Gastroesophageal sphincter (tissue), 4 donors: ENCODE data around the gene GPC3. TPM values are rescaled to one million over a fixed set of nuclear protein-coding genes. Genes with fewer than 3 reads are reported as not detected.
A peak's percentile ranks its signal among the peaks of the same experiment; 100 is the strongest.

Source experiments
- ATAC-seq: fragments of 150-250 bp; one replicate; pipeline ENCODE4 v1.9.1; 2016; ENCODE audit warnings: mild to moderate bottlenecking, moderate library complexity
- H3K27ac ChIP-seq, 4 donors: fragments of 200-600 bp; sonication (generic) in 3 of 4; 1 replicate in 3 of 4; 2 replicates in 1 of 4; pipeline ENCODE4 v1.5.1; 2016 to 2019
- H3K27me3 ChIP-seq: fragments of 200-600 bp; sonication (generic); one replicate; pipeline ENCODE4 v1.5.1; 2019
- H3K36me3 ChIP-seq, 2 donors: fragments of 200-600 bp; sonication (generic); one replicate each; pipeline ENCODE4 v1.5.1; 2019; ENCODE audit warnings: control low read depth in 1 of 2
- H3K4me1 ChIP-seq, 3 donors: fragments of 200-600 bp; sonication (generic); 1 replicate in 2 of 3; 2 replicates in 1 of 3; pipeline ENCODE4 v1.5.1; 2016 to 2019; ENCODE audit warnings: control low read depth in 2 of 3
- H3K4me3 ChIP-seq, 2 donors: fragments of 200-600 bp; sonication (generic); one replicate each; pipeline ENCODE4 v1.5.1; 2019; ENCODE audit warnings: mild to moderate bottlenecking in 1 of 2, moderate library complexity in 1 of 2
- H3K9me3 ChIP-seq, 3 donors: fragments of 200-600 bp; sonication (generic); one replicate each; pipeline ENCODE4 v1.5.1; 2017 to 2019; ENCODE audit warnings: control low read depth in 2 of 3
- CTCF ChIP-seq, 4 experiments: fragments of 200-600 bp in 2 of 4; fragments of 450-650 bp in 2 of 4; sonication (generic) in 1 of 4; IDR thresholded peaks; one replicate each; pipeline ENCODE4 v1.5.1; 2017 to 2019; ENCODE audit warnings: antibody characterized with exemption in 4 of 4, mild to moderate bottlenecking in 2 of 4, moderate library complexity in 2 of 4
- EP300 ChIP-seq: sonication (generic); formaldehyde crosslinking; IDR thresholded peaks from one replicate; pipeline ENCODE4 v1.6.1; 2017; ENCODE audit warnings: antibody characterized with exemption, mild to moderate bottlenecking
- POLR2A ChIP-seq, 2 donors: fragments of 450-650 bp; IDR thresholded peaks; one replicate each; pipeline ENCODE4 v1.6.1; 2017; ENCODE audit warnings: antibody characterized with exemption in 2 of 2, mild to moderate bottlenecking in 2 of 2, moderate library complexity in 1 of 2
- POLR2AphosphoS5 ChIP-seq: sonication (generic); formaldehyde crosslinking; IDR thresholded peaks from one replicate; pipeline ENCODE4 v1.6.1; 2017; ENCODE audit warnings: antibody characterized with exemption
- WGBS, 2 donors: methylation state at CpG; one replicate each; pipeline ENCODE4 v1.1.5; 2018; ENCODE audit warnings: low coverage in 1 of 2; 5-methylcytosine and 5-hydroxymethylcytosine counted together
- total RNA-seq, 4 donors: library from RNA; depleted of rRNA; stranded (reverse); fragments of >200 nt; gene quantifications; one replicate each; pipeline ENCODE4 v1.1.0, GENCODE V29; 2016

The GPC3 gene
- total RNA-seq, 4 donors from 2014 or later: 5.8 to 19.7 (median 14.9) TPM

GRCh38 chrX:133846311-133846710, 139.1 kb downstream of the GPC3 start:
- Histone ChIP-seq H3K4me1 (no peaks in the 10 kb centered on the region), H3K4me3 (no peak overlapping the region), H3K36me3 (no peaks in the 10 kb centered on the region), H3K27ac (no peak overlapping the region), H3K27me3 (no peaks in the 10 kb centered on the region), H3K9me3 (no peaks in the 10 kb centered on the region)
- no peak for ATAC-seq
- TF ChIP-seq CTCF (IDR thresholded peaks at IDR 0.05) (no peak), POLR2A (IDR thresholded peaks at IDR 0.05) (no peak), POLR2AphosphoS5 (no peak), EP300 (no peak)
- 12 to 25% methylated on average over 2 of the region's 2 CpGs for WGBS, 2 donors

- no peak overlapping the region for H3K27ac ChIP-seq
- 100% methylated on average over 2 of the region's 2 CpGs for WGBS, 2 donors
- H3K36me3 ChIP-seq: no peaks in the 10 kb centered on the region
- H3K27me3 ChIP-seq: no peaks in the 10 kb centered on the region
- no peak overlapping the region for H3K4me3 ChIP-seq
- H3K9me3 ChIP-seq: no peaks in the 10 kb centered on the region
- ATAC-seq: no peak
- no peak for TF ChIP-seq POLR2A (IDR thresholded peaks at IDR 0.05)
- no peak for TF ChIP-seq EP300
- no peak for TF ChIP-seq POLR2AphosphoS5
- no peak for TF ChIP-seq CTCF (IDR thresholded peaks at IDR 0.05)
- H3K4me1 ChIP-seq: no peaks in the 10 kb centered on the region
These were observed 145.0 kb downstream of the GPC3 start for GRCh38 chrX:133840415-133840814.

- Histone ChIP-seq H3K9me3 (no peaks in the 10 kb centered on the region), H3K27me3 (no peaks in the 10 kb centered on the region), H3K27ac (no peak overlapping the region), H3K36me3 (no peaks in the 10 kb centered on the region), H3K4me3 (no peak overlapping the region), H3K4me1 (no peaks in the 10 kb centered on the region)
- WGBS, 2 donors: 60 to 67% methylated on average over 1 to 5 of the region's 5 CpGs
- ATAC-seq: no peak
- TF ChIP-seq CTCF (IDR thresholded peaks at IDR 0.05) (peak in 3 of 4 experiments; percentile 15 to 64 (median 32)), EP300 (no peak), POLR2AphosphoS5 (no peak)
These were observed 146.4 kb downstream of the GPC3 start for GRCh38 chrX:133838761-133839676.

- Histone ChIP-seq H3K9me3 (no peaks in the 10 kb centered on the region), H3K4me3 (no peak overlapping the region), H3K27me3 (no peaks in the 10 kb centered on the region), H3K36me3 (no peaks in the 10 kb centered on the region), H3K4me1 (no peaks in the 10 kb centered on the region), H3K27ac (no peak overlapping the region)
- no peak for ATAC-seq
- TF ChIP-seq POLR2A (IDR thresholded peaks at IDR 0.05) (no peak), POLR2AphosphoS5 (no peak), EP300 (no peak), CTCF (IDR thresholded peaks at IDR 0.05) (no peak)
- 0 to 20% methylated on average over 1 to 2 of the region's 2 CpGs for WGBS, 2 donors
These were observed 148.3 kb downstream of the GPC3 start for GRCh38 chrX:133837091-133837490.

- H3K9me3 ChIP-seq: no peaks in the 10 kb centered on the region
- no peaks in the 10 kb centered on the region for H3K36me3 ChIP-seq
- no peaks in the 10 kb centered on the region for H3K27me3 ChIP-seq
- no peak overlapping the region for H3K4me3 ChIP-seq
- TF ChIP-seq POLR2A (IDR thresholded peaks at IDR 0.05): no peak
- TF ChIP-seq EP300: no peak
- no peak for TF ChIP-seq CTCF (IDR thresholded peaks at IDR 0.05)
- no peak for TF ChIP-seq POLR2AphosphoS5
- H3K4me1 ChIP-seq: no peaks in the 10 kb centered on the region
- 0% methylated on average over 1 of the region's 3 CpGs; no CpG with 5 or more reads in 1 of the 2 donors for WGBS, 2 donors
- no peak overlapping the region for H3K27ac ChIP-seq
- ATAC-seq: no peak
These were observed 148.8 kb downstream of the GPC3 start for GRCh38 chrX:133836561-133836960.
